GM12878 (cell line): ENCODE results near the gene LEF1. TPM values are rescaled to one million over a fixed set of nuclear protein-coding genes. Genes with fewer than 3 reads are reported as not detected.

ENCODE experiments used
- BMI1 ChIP-seq: fragments of 450-650 bp; IDR thresholded peaks from 2 replicates; pipeline ENCODE4 v1.6.1; 2016; ENCODE audit warnings: mild to moderate bottlenecking, moderate library complexity, borderline replicate concordance
- IKZF2 ChIP-seq, 2 experiments: fragments of 450-650 bp; IDR thresholded peaks; 2 replicates each; pipeline ENCODE4 v1.6.1; 2017; ENCODE audit warnings: mild to moderate bottlenecking in 2 of 2, moderate library complexity in 2 of 2
- IRF3 ChIP-seq: fragments of 450-650 bp; IDR thresholded peaks from 2 replicates; pipeline ENCODE4 v1.6.1; 2014; ENCODE audit warnings: mild to moderate bottlenecking
- POLR2AphosphoS5 ChIP-seq: IDR thresholded peaks from 2 replicates; pipeline ENCODE4 v1.6.1; 2011; ENCODE audit warnings: mild to moderate bottlenecking, low read length, inconsistent platforms
- SREBF1 ChIP-seq: IDR thresholded peaks from 2 replicates; pipeline ENCODE4 v1.6.1; 2012; ENCODE audit warnings: mild to moderate bottlenecking, low read length
- WRNIP1 ChIP-seq: IDR thresholded peaks from 2 replicates; pipeline ENCODE4 v1.6.1; 2011; ENCODE audit warnings: low read depth, low read length, improper control_type of control experiment, borderline replicate concordance
- polyA plus RNA-seq, 11 experiments: library from polyadenylated mRNA; depleted of rRNA in 4 of 11; unstranded in 6 of 11; stranded (reverse) in 5 of 11; fragments of >200 nt; fragmentation: Nextera tagmentation in 4 of 11; fragmentation: Illumina TruSeq in 1 of 11; extraction: Ambion mirVana in 4 of 11; extraction: Trizol in 1 of 11; gene quantifications; 1 replicate in 1 of 11; 2 replicates in 10 of 11; pipeline versions ENCODE4 v1.2.1 to v1.2.3, GENCODE V29; 2011 to 2016; ENCODE audit warnings: inconsistent platforms in 2 of 11, missing spikeins in 2 of 11, low read depth in 1 of 11
- total RNA-seq, 4 experiments: library from RNA; depleted of rRNA in 3 of 4; stranded (reverse); fragments of >200 nt in 3 of 4; fragmentation: Illumina TruSeq in 1 of 4; extraction: Trizol in 1 of 4; gene quantifications; 2 replicates each; pipeline versions ENCODE4 v1.2.1 to v1.2.3, GENCODE V29; 2013 to 2021
- TF ChIP-seq, protein P1 (sequence below): fragments of 450-650 bp; conservative IDR thresholded peaks from 2 replicates; pipeline ENCODE4 v1.6.1; 2017; ENCODE audit warnings: mild to moderate bottlenecking, moderate library complexity
- TF ChIP-seq, protein P2 (sequence below): fragments of 450-650 bp; IDR thresholded peaks from 2 replicates; pipeline ENCODE4 v1.6.1; 2016; ENCODE audit warnings: mild to moderate bottlenecking, moderate library complexity, borderline replicate concordance

The LEF1 gene
- total and polyA plus RNA-seq, 10 of the 15 experiments (the other 5 are each of a cell fraction or from before 2014, with no cell fraction given) = 10.2 to 38.1 (median 19.5) TPM

DNA sequence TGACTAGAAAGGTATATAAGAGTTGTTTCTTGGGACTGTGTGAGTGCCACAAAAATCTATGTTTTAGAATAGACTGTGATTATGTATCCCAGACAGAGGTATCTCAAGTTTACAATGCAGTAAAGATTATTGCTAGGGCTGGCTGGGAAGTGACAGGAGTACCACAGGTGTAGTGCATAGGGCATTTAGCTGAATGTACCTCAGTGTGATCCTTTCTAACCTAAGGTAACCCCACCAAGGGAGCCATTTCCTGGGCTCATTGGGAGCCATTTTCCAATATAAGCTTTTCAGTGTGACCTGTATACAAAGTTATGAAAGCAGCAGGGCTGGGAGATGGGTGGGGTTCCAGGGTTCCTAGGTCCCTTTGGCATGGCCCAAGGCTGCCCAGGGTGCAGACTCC is 6.1 kb upstream of the LEF1 start (continued):
- TF ChIP-seq POLR2AphosphoS5 (no peak), WRNIP1 (no peak), IKZF2 (IDR thresholded peaks at IDR 0.05) (no peak), IRF3 (no peak), BMI1 (no peak), SREBF1 (no peak)
- TF ChIP-seq, protein P1, sequence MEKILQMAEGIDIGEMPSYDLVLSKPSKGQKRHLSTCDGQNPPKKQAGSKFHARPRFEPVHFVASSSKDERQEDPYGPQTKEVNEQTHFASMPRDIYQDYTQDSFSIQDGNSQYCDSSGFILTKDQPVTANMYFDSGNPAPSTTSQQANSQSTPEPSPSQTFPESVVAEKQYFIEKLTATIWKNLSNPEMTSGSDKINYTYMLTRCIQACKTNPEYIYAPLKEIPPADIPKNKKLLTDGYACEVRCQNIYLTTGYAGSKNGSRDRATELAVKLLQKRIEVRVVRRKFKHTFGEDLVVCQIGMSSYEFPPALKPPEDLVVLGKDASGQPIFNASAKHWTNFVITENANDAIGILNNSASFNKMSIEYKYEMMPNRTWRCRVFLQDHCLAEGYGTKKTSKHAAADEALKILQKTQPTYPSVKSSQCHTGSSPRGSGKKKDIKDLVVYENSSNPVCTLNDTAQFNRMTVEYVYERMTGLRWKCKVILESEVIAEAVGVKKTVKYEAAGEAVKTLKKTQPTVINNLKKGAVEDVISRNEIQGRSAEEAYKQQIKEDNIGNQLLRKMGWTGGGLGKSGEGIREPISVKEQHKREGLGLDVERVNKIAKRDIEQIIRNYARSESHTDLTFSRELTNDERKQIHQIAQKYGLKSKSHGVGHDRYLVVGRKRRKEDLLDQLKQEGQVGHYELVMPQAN = no peak
- TF ChIP-seq, protein P2, sequence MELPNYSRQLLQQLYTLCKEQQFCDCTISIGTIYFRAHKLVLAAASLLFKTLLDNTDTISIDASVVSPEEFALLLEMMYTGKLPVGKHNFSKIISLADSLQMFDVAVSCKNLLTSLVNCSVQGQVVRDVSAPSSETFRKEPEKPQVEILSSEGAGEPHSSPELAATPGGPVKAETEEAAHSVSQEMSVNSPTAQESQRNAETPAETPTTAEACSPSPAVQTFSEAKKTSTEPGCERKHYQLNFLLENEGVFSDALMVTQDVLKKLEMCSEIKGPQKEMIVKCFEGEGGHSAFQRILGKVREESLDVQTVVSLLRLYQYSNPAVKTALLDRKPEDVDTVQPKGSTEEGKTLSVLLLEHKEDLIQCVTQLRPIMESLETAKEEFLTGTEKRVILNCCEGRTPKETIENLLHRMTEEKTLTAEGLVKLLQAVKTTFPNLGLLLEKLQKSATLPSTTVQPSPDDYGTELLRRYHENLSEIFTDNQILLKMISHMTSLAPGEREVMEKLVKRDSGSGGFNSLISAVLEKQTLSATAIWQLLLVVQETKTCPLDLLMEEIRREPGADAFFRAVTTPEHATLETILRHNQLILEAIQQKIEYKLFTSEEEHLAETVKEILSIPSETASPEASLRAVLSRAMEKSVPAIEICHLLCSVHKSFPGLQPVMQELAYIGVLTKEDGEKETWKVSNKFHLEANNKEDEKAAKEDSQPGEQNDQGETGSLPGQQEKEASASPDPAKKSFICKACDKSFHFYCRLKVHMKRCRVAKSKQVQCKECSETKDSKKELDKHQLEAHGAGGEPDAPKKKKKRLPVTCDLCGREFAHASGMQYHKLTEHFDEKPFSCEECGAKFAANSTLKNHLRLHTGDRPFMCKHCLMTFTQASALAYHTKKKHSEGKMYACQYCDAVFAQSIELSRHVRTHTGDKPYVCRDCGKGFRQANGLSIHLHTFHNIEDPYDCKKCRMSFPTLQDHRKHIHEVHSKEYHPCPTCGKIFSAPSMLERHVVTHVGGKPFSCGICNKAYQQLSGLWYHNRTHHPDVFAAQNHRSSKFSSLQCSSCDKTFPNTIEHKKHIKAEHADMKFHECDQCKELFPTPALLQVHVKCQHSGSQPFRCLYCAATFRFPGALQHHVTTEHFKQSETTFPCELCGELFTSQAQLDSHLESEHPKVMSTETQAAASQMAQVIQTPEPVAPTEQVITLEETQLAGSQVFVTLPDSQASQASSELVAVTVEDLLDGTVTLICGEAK = no peak
